Neural progenitor cell (in vitro differentiated cells): Measurements from ENCODE around the gene NDFIP2. TPM values are rescaled to one million over a fixed set of nuclear protein-coding genes. Genes with fewer than 3 reads are reported as not detected.
A peak's percentile ranks its signal among the peaks of the same experiment; 100 is the strongest.

Source experiments
- DNase-seq: peaks from one replicate; pipeline ENCODE4 v3.0.0-alpha.2; 2016; ENCODE audit warnings: low spot score
- H2AFZ ChIP-seq: fragments of 200-600 bp; sonication (generic); replicated peaks from 2 replicates; pipeline ENCODE4 v1.6.1; 2016; ENCODE audit warnings: antibody characterized with exemption
- H3F3A ChIP-seq: fragments of 200-600 bp; sonication (generic); 2 replicates; pipeline ENCODE4 v1.6.1; 2016; ENCODE audit warnings: antibody characterized with exemption, low read depth
- H3K27ac ChIP-seq: fragments of 200-600 bp; sonication (generic); 2 replicates; pipeline ENCODE4 v1.5.1; 2016; ENCODE audit warnings: mild to moderate bottlenecking
- H3K27me3 ChIP-seq: fragments of 200-600 bp; sonication (generic); 2 replicates; pipeline ENCODE4 v1.6.1; 2016; ENCODE audit warnings: mild to moderate bottlenecking, moderate library complexity
- H3K36me3 ChIP-seq: fragments of 200-600 bp; sonication (generic); 2 replicates; pipeline ENCODE4 v1.5.1; 2016
- H3K4me1 ChIP-seq: fragments of 200-600 bp; sonication (generic); 2 replicates; pipeline ENCODE4 v1.6.1; 2016; ENCODE audit warnings: mixed run types
- H3K4me2 ChIP-seq: fragments of 200-600 bp; sonication (generic); 2 replicates; pipeline ENCODE4 v1.6.1; 2016
- H3K4me3 ChIP-seq: fragments of 200-600 bp; sonication (generic); 2 replicates; pipeline ENCODE4 v1.5.1; 2016
- H3K79me2 ChIP-seq: fragments of 200-600 bp; sonication (generic); 2 replicates; pipeline ENCODE4 v1.6.1; 2016; ENCODE audit warnings: low read depth
- H3K9ac ChIP-seq: fragments of 200-600 bp; sonication (generic); 2 replicates; pipeline ENCODE4 v1.6.1; 2016
- H3K9me3 ChIP-seq: fragments of 200-600 bp; sonication (generic); 2 replicates; pipeline ENCODE4 v1.5.1; 2016; ENCODE audit warnings: low read depth
- H4K20me1 ChIP-seq: fragments of 200-600 bp; sonication (generic); 2 replicates; pipeline ENCODE4 v1.6.1; 2016; ENCODE audit warnings: low read depth
- H3K27ac Mint-ChIP-seq: 3 replicates; pipeline ENCODE4 v1.8.0; 2021; ENCODE audit warnings: mixed read lengths
- H3K27me3 Mint-ChIP-seq: 2 replicates; pipeline ENCODE4 v1.8.0; 2022; ENCODE audit warnings: low read depth, mild to moderate bottlenecking, inconsistent platforms, moderate library complexity, mixed read lengths; ENCODE audit not compliant: insufficient read depth
- H3K36me3 Mint-ChIP-seq: 3 replicates; pipeline ENCODE4 v1.8.0; 2021; ENCODE audit warnings: mixed read lengths
- H3K4me1 Mint-ChIP-seq: 3 replicates; pipeline ENCODE4 v1.8.0; 2021; ENCODE audit warnings: mixed read lengths
- H3K4me3 Mint-ChIP-seq: 3 replicates; pipeline ENCODE4 v1.8.0; 2021; ENCODE audit warnings: mild to moderate bottlenecking, moderate library complexity, mixed read lengths
- H3K9me3 Mint-ChIP-seq: 3 replicates; pipeline ENCODE4 v1.8.0; 2020; ENCODE audit warnings: mixed read lengths
- CTCF ChIP-seq: fragments of 200-600 bp; sonication (generic); IDR thresholded peaks from 2 replicates; pipeline ENCODE4 v1.5.1; 2017; ENCODE audit warnings: antibody characterized with exemption, mild to moderate bottlenecking
- EZH2 ChIP-seq: fragments of 200-600 bp; sonication (generic); IDR thresholded peaks from 2 replicates; pipeline ENCODE4 v1.6.1; 2017; ENCODE audit warnings: antibody characterized with exemption, mild to moderate bottlenecking, moderate library complexity
- EZH2phosphoT487 ChIP-seq: fragments of 200-600 bp; sonication (generic); IDR thresholded peaks from 2 replicates; pipeline ENCODE4 v1.6.1; 2017; ENCODE audit warnings: antibody characterized with exemption
- total RNA-seq: library from RNA; depleted of rRNA; stranded (reverse); fragments of >200 nt; gene quantifications from 2 replicates; pipeline ENCODE4 v1.2.3, GENCODE V29; 2015; ENCODE audit warnings: low replicate concordance

NDFIP2 gene
- total RNA-seq, 1 donor from 2014 or later: 25.4 TPM

- Mint-ChIP-seq H3K4me3 (peak overlapping the region; percentile 94), H3K27ac (peak overlapping the region; percentile 52), H3K4me1 (peaks cover 28% of the 10 kb centered on the region), H3K9me3 (no peaks in the 10 kb centered on the region), H3K36me3 (no peaks in the 10 kb centered on the region), H3K27me3 (peaks cover 7% of the 10 kb centered on the region)
- Histone ChIP-seq H3K27ac (no peak overlapping the region), H3K9ac (peak overlapping the region; percentile 46), H3F3A (peaks cover 29% of the 10 kb centered on the region), H3K4me2 (peak overlapping the region; percentile 94), H2AFZ (peak overlapping the region; percentile 92), H3K79me2 (peaks cover 35% of the 10 kb centered on the region), H3K4me1 (peaks cover 13% of the 10 kb centered on the region), H3K4me3 (peak overlapping the region; percentile 66), H4K20me1 (no peaks in the 10 kb centered on the region), H3K9me3 (no peaks in the 10 kb centered on the region), H3K27me3 (peaks cover 28% of the 10 kb centered on the region), H3K36me3 (no peaks in the 10 kb centered on the region)
- no peak for DNase-seq
- TF ChIP-seq EZH2phosphoT487 (no peak), CTCF (no peak), EZH2 (no peak)
Observed at GRCh38 chr13:79481685-79482052, 714 bp downstream of the NDFIP2 start.

- Histone ChIP-seq H3K9ac (no peak overlapping the region), H3K9me3 (no peaks in the 10 kb centered on the region), H3K27ac (no peak overlapping the region), H3K27me3 (peaks cover 28% of the 10 kb centered on the region), H3K79me2 (peaks cover 42% of the 10 kb centered on the region), H3K4me2 (peak overlapping the region; percentile 94), H4K20me1 (no peaks in the 10 kb centered on the region), H3K4me3 (peak overlapping the region; percentile 66), H3F3A (peaks cover 29% of the 10 kb centered on the region), H2AFZ (no peak overlapping the region), H3K36me3 (no peaks in the 10 kb centered on the region), H3K4me1 (peaks cover 13% of the 10 kb centered on the region)
- Mint-ChIP-seq H3K36me3 (no peaks in the 10 kb centered on the region), H3K4me3 (peak overlapping the region; percentile 94), H3K9me3 (no peaks in the 10 kb centered on the region), H3K4me1 (peaks cover 28% of the 10 kb centered on the region), H3K27me3 (peaks cover 7% of the 10 kb centered on the region), H3K27ac (no peak overlapping the region)
- TF ChIP-seq EZH2 (no peak), CTCF (no peak), EZH2phosphoT487 (no peak)
- DNase-seq: no peak
Observed at GRCh38 chr13:79482281-79482970, 1.5 kb downstream of the NDFIP2 start.

- H3K36me3 ChIP-seq: no peaks in the 10 kb centered on the region
- no peak overlapping the region for H3K4me2 ChIP-seq
- TF ChIP-seq CTCF (no peak), EZH2 (no peak), EZH2phosphoT487 (no peak)
- no peaks in the 10 kb centered on the region for H4K20me1 ChIP-seq
- no peak overlapping the region for H3K9ac ChIP-seq
- peaks cover 28% of the 10 kb centered on the region for H3K27me3 ChIP-seq
- no peaks in the 10 kb centered on the region for H3K9me3 Mint-ChIP-seq
- H3K79me2 ChIP-seq: peaks cover 49% of the 10 kb centered on the region
- no peak overlapping the region for H3K27ac ChIP-seq
- H3F3A ChIP-seq: peaks cover 25% of the 10 kb centered on the region
- H3K27me3 Mint-ChIP-seq: peaks cover 7% of the 10 kb centered on the region
- DNase-seq: no peak
- H3K4me3 Mint-ChIP-seq: peak overlapping the region; percentile 31
- H2AFZ ChIP-seq: no peak overlapping the region
- no peak overlapping the region for H3K4me3 ChIP-seq
- peaks cover 25% of the 10 kb centered on the region for H3K4me1 Mint-ChIP-seq
- H3K9me3 ChIP-seq: no peaks in the 10 kb centered on the region
- H3K27ac Mint-ChIP-seq: no peak overlapping the region
- no peaks in the 10 kb centered on the region for H3K36me3 Mint-ChIP-seq
- peaks cover 7% of the 10 kb centered on the region for H3K4me1 ChIP-seq
Observed at GRCh38 chr13:79483086-79483706, 2.2 kb downstream of the NDFIP2 start.
